ENCODE measurements around the gene RARB. TPM values are rescaled to one million over a fixed set of nuclear protein-coding genes. Genes with fewer than 3 reads are reported as not detected.

RARB gene
- total RNA-seq, 2 experiments from 2014 or later, result not detected

GRCh38 chr3:25486932-25487331, 58.9 kb downstream of the RARB start:
- H3K9me3 Mint-ChIP-seq, result peaks cover under 1% of the 10 kb centered on the region
- no peak overlapping the region for H3K27ac Mint-ChIP-seq
- peaks cover 2% of the 10 kb centered on the region for H3K27me3 Mint-ChIP-seq
- intact Hi-C loops (cut with micrococcal nuclease), result no loop called here
- CTCF ChIA-PET, result no interaction called here
- H3K36me3 Mint-ChIP-seq (ENCODE audit: low read depth), result no peaks in the 10 kb centered on the region
- TF ChIP-seq CTCF (IDR thresholded peaks at IDR 0.05), result no peak
- DNase-seq, result no peak
- no peak overlapping the region for H3K4me3 Mint-ChIP-seq
- ATAC-seq, result no peak
- no peaks in the 10 kb centered on the region for H3K4me1 Mint-ChIP-seq (ENCODE audit: low read depth)
- POLR2A ChIA-PET, result no interaction called here

- H3K27me3 Mint-ChIP-seq, result no peaks in the 10 kb centered on the region
- ATAC-seq (no peak), DNase-seq (no peak)
- intact Hi-C loops (cut with micrococcal nuclease), result no loop called here
- ChIA-PET CTCF (no interaction called here), POLR2A (no interaction called here)
- H3K9me3 Mint-ChIP-seq, result peaks cover 23% of the 10 kb centered on the region
- H3K4me1 Mint-ChIP-seq (ENCODE audit: low read depth), result no peaks in the 10 kb centered on the region
- TF ChIP-seq CTCF (IDR thresholded peaks at IDR 0.05), result no peak
- H3K4me3 Mint-ChIP-seq, result no peak overlapping the region
- no peak overlapping the region for H3K27ac Mint-ChIP-seq
- H3K36me3 Mint-ChIP-seq (ENCODE audit: low read depth), result no peaks in the 10 kb centered on the region
Measured at GRCh38 chr3:25489858-25490593, 62.0 kb downstream of the RARB start.

DNA sequence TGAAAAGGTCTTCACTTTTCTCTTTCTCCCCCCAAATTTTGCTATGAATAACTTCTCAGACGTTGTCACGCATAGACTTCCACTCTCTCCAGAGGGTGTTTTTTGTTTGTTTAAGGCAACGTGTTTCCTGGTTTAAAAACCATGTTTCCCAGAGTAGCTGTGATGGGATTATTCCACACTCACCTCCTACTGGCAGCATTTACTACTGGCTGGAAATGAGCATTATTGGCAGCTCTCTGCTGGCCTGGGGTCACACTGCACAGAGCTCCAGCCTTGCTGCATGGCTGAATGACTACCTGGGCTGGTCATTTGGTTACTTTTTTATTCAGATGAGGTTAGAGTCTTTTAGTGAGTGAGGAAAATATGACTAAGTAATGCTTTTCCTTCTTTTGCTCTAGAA, 65.2 kb downstream of the RARB start:
- CTCF ChIA-PET, result no interaction called here
- DNase-seq, result no peak
- intact Hi-C loops (cut with micrococcal nuclease), result no loop called here
- Mint-ChIP-seq H3K4me1 (ENCODE audit: low read depth) (no peaks in the 10 kb centered on the region), H3K4me3 (no peak overlapping the region), H3K27ac (no peak overlapping the region), H3K9me3 (peaks cover 32% of the 10 kb centered on the region), H3K27me3 (no peaks in the 10 kb centered on the region), H3K36me3 (ENCODE audit: low read depth) (no peaks in the 10 kb centered on the region)
- POLR2A ChIA-PET, result no interaction called here
- ATAC-seq, result no peak
- no peak for TF ChIP-seq CTCF (IDR thresholded peaks at IDR 0.05)

DNA sequence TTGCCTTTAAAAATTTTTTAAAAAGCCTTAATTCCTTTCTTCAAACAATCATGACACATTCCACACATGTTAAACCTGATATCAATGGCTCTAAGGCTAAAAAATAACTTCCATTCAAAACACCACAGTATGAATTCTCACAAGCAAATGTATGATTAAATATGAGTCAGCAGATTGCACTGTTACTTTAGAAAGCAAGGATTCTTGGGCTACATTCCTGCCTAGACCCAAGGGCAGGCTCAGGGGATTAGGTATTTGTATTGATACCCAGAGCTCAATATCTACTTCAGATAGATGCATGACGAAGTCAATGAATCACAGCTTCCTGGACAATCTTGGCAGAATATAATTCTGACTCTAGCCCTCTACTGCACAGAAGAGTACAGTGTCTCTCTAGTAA, 65.7 kb downstream of the RARB start:
- Mint-ChIP-seq H3K4me1 (ENCODE audit: low read depth) (no peaks in the 10 kb centered on the region), H3K36me3 (ENCODE audit: low read depth) (no peaks in the 10 kb centered on the region), H3K4me3 (no peak overlapping the region), H3K9me3 (peaks cover 32% of the 10 kb centered on the region), H3K27ac (no peak overlapping the region), H3K27me3 (no peaks in the 10 kb centered on the region)
- ATAC-seq (no peak), DNase-seq (no peak)
- POLR2A ChIA-PET, result no interaction called here
- TF ChIP-seq CTCF (IDR thresholded peaks at IDR 0.05), result no peak
- intact Hi-C loops (cut with micrococcal nuclease), result no loop called here
- CTCF ChIA-PET, result no interaction called here

GRCh38 chr3:25495304-25495703, 67.2 kb downstream of the RARB start:
- Mint-ChIP-seq H3K36me3 (ENCODE audit: low read depth) (no peaks in the 10 kb centered on the region), H3K4me3 (no peak overlapping the region), H3K27me3 (no peaks in the 10 kb centered on the region), H3K9me3 (peaks cover 32% of the 10 kb centered on the region), H3K27ac (no peak overlapping the region), H3K4me1 (ENCODE audit: low read depth) (no peaks in the 10 kb centered on the region)
- no peak for TF ChIP-seq CTCF (IDR thresholded peaks at IDR 0.05)
- ChIA-PET POLR2A (no interaction called here), CTCF (no interaction called here)
- intact Hi-C loops (cut with micrococcal nuclease), result no loop called here
- ATAC-seq (no peak), DNase-seq (no peak)

Measured in activated CD8-positive, alpha-beta T cell treated with anti-CD3 and anti-CD28 coated beads for 36 hours (primary cell).